ENCODE data around the gene SLC9A5.

SLC9A5 gene

GRCh38 chr16:67200491-67200890, 48.3 kb upstream of the SLC9A5 start:
- H3K4me3 ChIP-seq (ENCODE audit: low read depth, low read length, poor library complexity, severe bottlenecking): no peak overlapping the region
- peaks cover 73% of the 10 kb centered on the region for H3K36me3 ChIP-seq (ENCODE audit: insufficient read depth, low read length)
- no peaks in the 10 kb centered on the region for H3K9me2 ChIP-seq (ENCODE audit: low read depth, low read length)
- H3K27ac ChIP-seq (ENCODE audit: low read depth, low read length, poor library complexity, severe bottlenecking): no peak overlapping the region
- TF ChIP-seq EZH2 (IDR thresholded peaks at IDR 0.05; ENCODE audit: borderline replicate concordance, low read length): no peak
- no peak for TF ChIP-seq CTCF (IDR thresholded peaks at IDR 0.05; ENCODE audit: low read length)
- no peak overlapping the region for H2AFZ ChIP-seq (ENCODE audit: low read length)
- no peaks in the 10 kb centered on the region for H3K79me2 ChIP-seq (ENCODE audit: insufficient read depth, low read length)
- no peaks in the 10 kb centered on the region for H3F3A ChIP-seq (ENCODE audit: insufficient read depth, low read length)
- H3K4me2 ChIP-seq (ENCODE audit: low read length): no peak overlapping the region
- no peaks in the 10 kb centered on the region for H3K27me3 ChIP-seq (ENCODE audit: insufficient read depth, low read length)
- peaks cover 16% of the 10 kb centered on the region for H3K4me1 ChIP-seq (ENCODE audit: insufficient read depth, low read length, severe bottlenecking)
- H3K9me3 ChIP-seq (ENCODE audit: low read length): no peaks in the 10 kb centered on the region
- H3K9ac ChIP-seq (ENCODE audit: low read length): no peak overlapping the region
- no peaks in the 10 kb centered on the region for H4K20me1 ChIP-seq (ENCODE audit: insufficient read depth, low read length)

- Histone ChIP-seq H3F3A (ENCODE audit: insufficient read depth, low read length) (no peaks in the 10 kb centered on the region), H3K4me2 (ENCODE audit: low read length) (no peak overlapping the region), H3K27ac (ENCODE audit: low read depth, low read length, poor library complexity, severe bottlenecking) (no peak overlapping the region), H3K79me2 (ENCODE audit: insufficient read depth, low read length) (no peaks in the 10 kb centered on the region), H3K4me1 (ENCODE audit: insufficient read depth, low read length, severe bottlenecking) (peaks cover 16% of the 10 kb centered on the region), H3K9me3 (ENCODE audit: low read length) (no peaks in the 10 kb centered on the region), H3K4me3 (ENCODE audit: low read depth, low read length, poor library complexity, severe bottlenecking) (no peak overlapping the region), H3K27me3 (ENCODE audit: insufficient read depth, low read length) (no peaks in the 10 kb centered on the region), H3K36me3 (ENCODE audit: insufficient read depth, low read length) (peaks cover 61% of the 10 kb centered on the region), H3K9me2 (ENCODE audit: low read depth, low read length) (no peaks in the 10 kb centered on the region), H3K9ac (ENCODE audit: low read length) (no peak overlapping the region), H2AFZ (ENCODE audit: low read length) (no peak overlapping the region), H4K20me1 (ENCODE audit: insufficient read depth, low read length) (no peaks in the 10 kb centered on the region)
- TF ChIP-seq CTCF (IDR thresholded peaks at IDR 0.05; ENCODE audit: low read length): no peak
- no peak for TF ChIP-seq EZH2 (IDR thresholded peaks at IDR 0.05; ENCODE audit: borderline replicate concordance, low read length)
These were observed 47.1 kb upstream of the SLC9A5 start for GRCh38 chr16:67201411-67202345.

GRCh38 chr16:67202426-67202825, 46.4 kb upstream of the SLC9A5 start:
- no peaks in the 10 kb centered on the region for H3K9me2 ChIP-seq (ENCODE audit: low read depth, low read length)
- no peak overlapping the region for H3K4me3 ChIP-seq (ENCODE audit: low read depth, low read length, poor library complexity, severe bottlenecking)
- no peaks in the 10 kb centered on the region for H3K79me2 ChIP-seq (ENCODE audit: insufficient read depth, low read length)
- H2AFZ ChIP-seq (ENCODE audit: low read length): no peak overlapping the region
- no peak for TF ChIP-seq EZH2 (IDR thresholded peaks at IDR 0.05; ENCODE audit: borderline replicate concordance, low read length)
- TF ChIP-seq CTCF (IDR thresholded peaks at IDR 0.05; ENCODE audit: low read length): no peak
- H3K9me3 ChIP-seq (ENCODE audit: low read length): no peaks in the 10 kb centered on the region
- no peaks in the 10 kb centered on the region for H3K27me3 ChIP-seq (ENCODE audit: insufficient read depth, low read length)
- H3K36me3 ChIP-seq (ENCODE audit: insufficient read depth, low read length): peaks cover 54% of the 10 kb centered on the region
- no peaks in the 10 kb centered on the region for H3F3A ChIP-seq (ENCODE audit: insufficient read depth, low read length)
- no peaks in the 10 kb centered on the region for H4K20me1 ChIP-seq (ENCODE audit: insufficient read depth, low read length)
- H3K4me2 ChIP-seq (ENCODE audit: low read length): no peak overlapping the region
- H3K9ac ChIP-seq (ENCODE audit: low read length): no peak overlapping the region
- H3K4me1 ChIP-seq (ENCODE audit: insufficient read depth, low read length, severe bottlenecking): peaks cover 16% of the 10 kb centered on the region
- H3K27ac ChIP-seq (ENCODE audit: low read depth, low read length, poor library complexity, severe bottlenecking): no peak overlapping the region
